MCF 10A (cell line): ENCODE results near the gene DNAJC6. TPM values are rescaled to one million over a fixed set of nuclear protein-coding genes. Genes with fewer than 3 reads are reported as not detected.

Experiments used
- BruUV-seq: library from RNA; stranded (reverse); fragments of 400-500 nt; replicated peaks from 2 replicates; lab custom pipeline; 2021; lab: Mats Ljungman, UMichigan
- CTCF ChIA-PET: fragments of 300-600 bp; sonication (Branson Sonifier 250); formaldehyde crosslinking; extraction: SDS; loops from one replicate; lab custom pipeline; 2021; ENCODE audit warnings: antibody characterized with exemption, inconsistent platforms; lab: Yijun Ruan, JAX
- POLR2A ChIA-PET: fragments of 300-600, 350-650 bp; sonication (Branson Sonifier 250); formaldehyde crosslinking; extraction: SDS; loops from one replicate; lab custom pipeline; 2020; ENCODE audit warnings: antibody characterized with exemption, inconsistent platforms; lab: Yijun Ruan, JAX
- DNase-seq: peaks from one replicate; pipeline ENCODE4 v3.0.0-alpha.2; 2018; ENCODE audit not compliant: unreplicated experiment
- H3K27ac Mint-ChIP-seq: one replicate; pipeline ENCODE4 v1.8.0; 2022; ENCODE audit warnings: mild to moderate bottlenecking, low read depth, mixed read lengths; ENCODE audit not compliant: unreplicated experiment
- H3K27me3 Mint-ChIP-seq: one replicate; pipeline ENCODE4 v1.8.0; 2022; ENCODE audit warnings: mixed read lengths; ENCODE audit not compliant: insufficient read depth, unreplicated experiment
- H3K36me3 Mint-ChIP-seq: one replicate; pipeline ENCODE4 v1.8.0; 2022; ENCODE audit warnings: mild to moderate bottlenecking, moderate library complexity, mixed read lengths; ENCODE audit not compliant: insufficient read depth, unreplicated experiment
- H3K4me1 Mint-ChIP-seq: one replicate; pipeline ENCODE4 v1.8.0; 2022; ENCODE audit warnings: mixed read lengths; ENCODE audit not compliant: insufficient read depth, unreplicated experiment
- H3K4me3 Mint-ChIP-seq: one replicate; pipeline ENCODE4 v1.8.0; 2022; ENCODE audit warnings: mild to moderate bottlenecking, moderate library complexity, mixed read lengths; ENCODE audit not compliant: unreplicated experiment
- H3K9me3 Mint-ChIP-seq: one replicate; pipeline ENCODE4 v1.8.0; 2022; ENCODE audit warnings: mixed read lengths; ENCODE audit not compliant: unreplicated experiment
- CTCF ChIP-seq: fragments of 200-600 bp; IDR thresholded peaks from one replicate; pipeline ENCODE4 v1.8.0; 2022; ENCODE audit warnings: antibody characterized with exemption, mild to moderate bottlenecking; ENCODE audit not compliant: unreplicated experiment
- intact Hi-C: fragments of 100-400 bp; cut with micrococcal nuclease; formaldehyde crosslinking; loops from 2 replicates; pipeline ENCODE4 v1.14.1; 2022
- total RNA-seq: library from RNA; stranded (reverse); gene quantifications from 2 replicates; pipeline ENCODE4 v1.2.3, GENCODE V29; 2022

The DNAJC6 gene
- total RNA-seq, 1 experiment from 2014 or later, result 7.9 TPM

GRCh38 chr1:65435987-65436386 lies 126.6 kb downstream of the DNAJC6 start:
- ChIA-PET CTCF (interaction anchor here (0.9 to 5.4 kb wide), 4 partner anchors 13 to 252 kb away, joined by 3 to 46 read pairs (median 4); no protein-coding TSS in a partner anchor), POLR2A (interaction anchor here (1.1 to 11.4 kb wide), 3 partner anchors 10 to 15 kb away, joined by 3 to 144 read pairs (median 5); partner anchors contain the start of genes LEPR and LEPROT)
- intact Hi-C loops, result loop anchor here (10.0 kb wide), 1 partner anchor 189 kb away; no protein-coding TSS in a partner anchor
- Mint-ChIP-seq H3K9me3 (no peaks in the 10 kb centered on the region), H3K4me3 (no peak overlapping the region), H3K27ac (peak overlapping the region; percentile 46), H3K36me3 (peaks cover 66% of the 10 kb centered on the region), H3K4me1 (peaks cover 26% of the 10 kb centered on the region), H3K27me3 (no peaks in the 10 kb centered on the region)
- no peak for TF ChIP-seq CTCF
- DNase-seq, result no peak
- BruUV-seq, result no TSS peak

GRCh38 chr1:65437616-65438015 lies 128.3 kb downstream of the DNAJC6 start:
- CTCF ChIA-PET, result interaction anchor here (1.2 to 5.4 kb wide), 3 partner anchors 12 to 250 kb away, joined by 3 to 46 read pairs (median 19); no protein-coding TSS in a partner anchor
- no peaks in the 10 kb centered on the region for H3K27me3 Mint-ChIP-seq

DNA sequence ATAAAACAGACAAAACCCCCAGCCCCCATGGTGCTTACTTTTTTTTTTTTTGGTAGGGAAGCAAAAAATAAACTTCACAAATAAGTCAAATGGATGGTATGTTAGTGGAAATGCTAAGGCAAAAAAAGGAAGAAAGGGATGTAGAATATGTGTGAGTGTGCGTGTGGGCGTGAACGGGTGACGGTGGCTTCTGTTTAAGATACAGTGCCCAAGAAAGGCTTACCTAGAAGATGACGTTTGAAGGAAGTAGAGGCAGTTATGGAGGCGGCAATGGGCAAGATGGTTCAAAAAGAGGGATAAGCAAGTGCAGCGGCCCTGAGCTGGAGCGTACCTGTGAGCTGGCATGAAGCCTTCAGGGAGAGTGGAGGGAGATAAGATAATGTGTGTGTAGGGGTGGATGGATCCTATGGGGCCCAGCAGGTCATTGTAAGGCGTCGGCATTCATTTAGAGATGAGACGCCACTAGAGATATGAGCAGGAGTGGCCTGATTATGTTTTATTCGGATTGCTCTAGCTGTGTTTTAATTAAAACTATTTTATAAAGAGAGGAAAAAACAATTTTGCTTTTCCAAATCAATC lies 131.1 kb downstream of the DNAJC6 start:
- Mint-ChIP-seq H3K27ac (no peak overlapping the region), H3K4me1 (peaks cover 15% of the 10 kb centered on the region), H3K36me3 (peaks cover 43% of the 10 kb centered on the region), H3K9me3 (no peaks in the 10 kb centered on the region), H3K27me3 (no peaks in the 10 kb centered on the region), H3K4me3 (no peak overlapping the region)
- ChIA-PET CTCF (interaction anchor here (0.6 to 2.2 kb wide), 5 partner anchors 10 to 914 kb away, joined by 3 to 8 read pairs (median 4); no protein-coding TSS in a partner anchor), POLR2A (interaction anchor here (0.7 to 1.2 kb wide), 2 partner anchors 20 to 378 kb away, joined by 4 to 5 read pairs; partner anchors contain the start of genes LEPR and LEPROT)
- DNase-seq, result no peak
- TF ChIP-seq CTCF, result no peak
- intact Hi-C loops, result no loop called here
- BruUV-seq, result no TSS peak

More at GRCh38 chr1:65437616-65438015, 128.3 kb downstream of the DNAJC6 start:
- Mint-ChIP-seq H3K4me1 (peaks cover 26% of the 10 kb centered on the region), H3K27ac (no peak overlapping the region), H3K36me3 (peaks cover 58% of the 10 kb centered on the region), H3K4me3 (no peak overlapping the region), H3K9me3 (no peaks in the 10 kb centered on the region)
- no TSS peak for BruUV-seq
- no peak for TF ChIP-seq CTCF
- POLR2A ChIA-PET, result interaction anchor here (0.6 to 11.4 kb wide), 3 partner anchors 17 to 177 kb away, joined by 3 to 144 read pairs (median 3); partner anchors contain the start of genes LEPR and LEPROT
- intact Hi-C loops, result loop anchor here (10.0 kb wide), 1 partner anchor 187 kb away; no protein-coding TSS in a partner anchor
- DNase-seq, result no peak

GRCh38 chr1:65440915-65441314 lies 131.6 kb downstream of the DNAJC6 start:
- no peaks in the 10 kb centered on the region for H3K9me3 Mint-ChIP-seq
- TF ChIP-seq CTCF, result no peak
- H3K4me3 Mint-ChIP-seq, result no peak overlapping the region
- peaks cover 38% of the 10 kb centered on the region for H3K36me3 Mint-ChIP-seq
- peaks cover 10% of the 10 kb centered on the region for H3K4me1 Mint-ChIP-seq
- no peak overlapping the region for H3K27ac Mint-ChIP-seq
- H3K27me3 Mint-ChIP-seq, result no peaks in the 10 kb centered on the region
- BruUV-seq, result no TSS peak
- POLR2A ChIA-PET, result interaction anchor here (0.7 to 1.2 kb wide), 3 partner anchors 17 to 378 kb away, joined by 3 to 5 read pairs (median 4); partner anchors contain the start of genes LEPR and LEPROT
- intact Hi-C loops, result no loop called here
- CTCF ChIA-PET, result interaction anchor here (0.8 to 2.2 kb wide), 3 partner anchors 10 to 226 kb away, joined by 3 to 8 read pairs (median 4); no protein-coding TSS in a partner anchor
- no peak for DNase-seq
